ENCODE measurements around the gene PLOD1.
"Not testable (repeated sequence)": the region's sequence is repeated elsewhere in the genome, so short reads cannot be mapped to it uniquely, and the experiment has no call there.

Gene PLOD1

DNA sequence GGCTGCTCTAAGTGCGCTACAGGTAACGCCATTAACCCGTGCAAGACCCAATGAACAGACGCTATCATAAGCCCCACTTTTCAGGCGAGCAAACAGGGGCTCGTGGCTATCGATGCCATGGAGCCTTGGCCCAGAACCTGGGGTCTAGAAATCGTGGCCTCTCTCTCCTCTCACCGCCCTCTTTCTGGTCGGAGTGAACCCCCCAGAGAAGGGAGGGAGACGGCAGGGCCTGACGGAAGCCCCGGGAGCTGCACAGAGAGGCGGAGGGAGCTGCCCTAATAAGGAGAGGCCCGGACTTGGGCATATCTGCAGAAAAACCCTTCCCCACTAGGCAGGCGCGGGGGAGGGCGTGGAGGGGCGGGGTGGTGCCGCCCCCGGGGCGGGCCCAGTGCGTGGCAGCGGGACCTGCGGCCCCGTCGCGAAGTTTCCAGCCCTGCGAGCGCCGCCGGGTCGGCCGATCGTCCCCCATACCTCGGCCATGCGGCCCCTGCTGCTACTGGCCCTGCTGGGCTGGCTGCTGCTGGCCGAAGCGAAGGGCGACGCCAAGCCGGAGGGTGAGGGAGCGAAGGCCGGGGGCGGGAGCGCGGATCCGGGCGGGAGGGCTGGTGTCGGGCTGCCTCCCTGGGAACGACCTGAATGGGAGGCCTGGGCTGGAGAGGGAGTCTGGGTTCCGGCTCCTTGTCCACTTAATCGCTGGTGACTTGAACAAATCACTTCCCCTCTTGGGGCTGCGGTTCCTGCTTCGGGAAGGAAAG lies at the start of gene PLOD1:
Gene PLOD1 (plus strand): TSS at position 416 of the 755 bp plus-strand sequence. CDS start 63 bp downstream, at position 479.
- in situ Hi-C loops (cut with MboI; ENCODE audit: low sequenced_read_pairs), result no loop called here

- in situ Hi-C loops (cut with MboI; ENCODE audit: low sequenced_read_pairs), result no loop called here
These were observed 48.6 kb upstream of the PLOD1 start for GRCh38 chr1:11885916-11886315.

DNA sequence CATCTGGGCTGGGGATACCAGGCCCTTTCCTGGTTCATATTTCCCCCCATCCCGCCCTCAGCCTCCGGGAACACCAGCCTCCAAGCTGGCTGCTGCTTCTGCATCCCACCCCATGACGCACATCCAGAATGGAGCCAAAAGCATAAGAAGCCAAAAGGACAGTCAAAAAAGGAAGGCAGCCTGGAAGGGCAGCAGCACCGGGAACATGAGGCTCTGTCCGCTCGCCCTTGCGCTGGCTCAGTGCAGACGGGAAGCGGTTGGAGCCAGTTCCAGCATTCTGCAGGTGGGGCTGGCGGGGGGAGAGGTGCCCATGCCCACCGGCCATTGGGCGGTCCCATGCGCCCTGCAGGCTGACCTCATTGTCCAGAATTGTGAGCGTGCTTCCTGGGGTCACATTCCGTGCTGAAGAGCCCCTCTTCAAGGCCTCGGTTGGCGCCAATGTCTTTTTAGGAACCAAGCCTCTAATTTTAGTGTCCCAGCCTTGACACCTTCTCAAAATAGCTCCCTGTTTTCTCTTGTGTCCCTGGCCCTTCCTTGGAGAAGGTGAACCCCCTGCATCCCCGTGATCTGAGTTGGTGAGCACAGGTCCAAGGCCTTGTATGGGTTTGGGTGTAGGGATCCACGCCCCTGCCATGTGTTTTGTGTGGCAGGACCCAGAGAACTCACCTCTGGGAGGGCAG lies 47.4 kb upstream of the PLOD1 start:
- in situ Hi-C loops (cut with MboI; ENCODE audit: low sequenced_read_pairs), result no loop called here

DNA sequence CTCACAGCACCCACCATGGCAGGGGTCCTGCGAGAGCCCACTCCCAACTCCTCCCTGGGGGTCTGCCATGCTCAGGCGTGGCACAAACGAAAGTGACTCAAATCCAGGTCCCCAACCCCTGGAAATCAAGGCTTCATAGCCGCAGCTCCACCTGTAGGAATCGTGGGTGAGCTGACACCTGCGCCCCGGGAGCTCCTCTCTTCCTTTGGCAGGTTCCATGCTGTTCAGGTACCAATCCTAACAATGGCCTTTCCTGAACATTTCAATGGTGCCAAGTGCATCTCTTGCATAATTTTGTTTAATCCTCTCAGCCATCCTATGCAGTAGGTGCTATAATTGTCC lies 46.9 kb upstream of the PLOD1 start:
- in situ Hi-C loops (cut with MboI; ENCODE audit: low sequenced_read_pairs), result no loop called here

- in situ Hi-C loops (cut with MboI; ENCODE audit: low sequenced_read_pairs), result no loop called here
These were observed 46.2 kb upstream of the PLOD1 start for GRCh38 chr1:11888206-11888876.

DNA sequence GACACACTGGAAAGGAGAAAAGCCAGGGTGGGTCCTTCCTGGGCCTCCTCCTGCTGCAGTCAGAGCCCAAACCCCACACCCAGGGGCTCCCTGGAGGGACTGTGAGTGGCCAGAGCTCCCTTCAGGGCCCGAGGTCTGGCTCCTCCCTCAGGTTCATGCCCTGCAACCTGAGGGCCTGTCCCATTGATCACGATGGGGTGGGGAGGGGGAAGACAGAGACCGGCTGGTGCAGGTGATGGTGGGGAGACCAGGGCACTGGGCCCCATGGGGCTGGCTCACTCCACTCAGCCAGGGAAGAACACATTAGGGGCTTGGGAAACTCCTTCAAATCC lies 45.7 kb upstream of the PLOD1 start:
- in situ Hi-C loops (cut with MboI; ENCODE audit: low sequenced_read_pairs), result no loop called here

DNA sequence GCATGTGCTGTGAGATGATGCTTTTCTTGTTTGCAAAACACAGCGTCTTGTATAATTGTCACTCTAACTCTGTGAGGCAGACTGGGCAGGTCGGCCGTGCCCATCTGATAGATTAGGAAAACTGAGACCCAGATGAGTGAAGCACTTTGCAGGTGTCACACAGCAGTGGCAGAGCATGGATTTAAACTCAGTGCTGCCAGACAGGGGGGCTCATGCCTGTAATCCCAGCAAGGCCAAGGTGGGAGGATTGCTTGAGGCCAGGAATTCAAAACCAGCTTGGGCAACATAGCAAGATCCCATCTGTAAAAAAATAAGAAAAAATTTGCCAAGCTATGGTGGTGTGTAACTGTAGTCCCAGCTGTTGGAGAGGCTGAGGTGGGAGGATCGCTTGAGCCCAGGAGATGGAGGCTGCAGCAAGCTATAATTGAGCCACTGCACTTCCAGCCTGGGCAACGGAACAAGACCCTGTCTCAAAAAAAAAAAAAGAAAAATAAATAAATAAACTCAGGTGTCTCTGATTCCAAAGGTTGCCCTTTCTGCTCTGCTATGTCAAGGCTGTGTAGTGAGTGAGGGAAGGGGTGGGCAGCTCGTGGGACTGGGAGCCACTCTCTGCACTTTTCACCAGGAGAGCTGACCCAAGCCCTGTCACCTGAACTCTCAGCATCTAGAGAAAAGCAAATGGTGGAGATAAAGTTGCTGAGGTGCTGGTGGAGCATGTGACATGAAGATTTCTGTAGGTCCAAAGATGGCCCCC lies 42.9 kb upstream of the PLOD1 start:
- in situ Hi-C loops (cut with MboI; ENCODE audit: low sequenced_read_pairs), result loop anchor here (5.0 kb wide), 1 partner anchor 49 kb away; no protein-coding TSS in a partner anchor

DNA sequence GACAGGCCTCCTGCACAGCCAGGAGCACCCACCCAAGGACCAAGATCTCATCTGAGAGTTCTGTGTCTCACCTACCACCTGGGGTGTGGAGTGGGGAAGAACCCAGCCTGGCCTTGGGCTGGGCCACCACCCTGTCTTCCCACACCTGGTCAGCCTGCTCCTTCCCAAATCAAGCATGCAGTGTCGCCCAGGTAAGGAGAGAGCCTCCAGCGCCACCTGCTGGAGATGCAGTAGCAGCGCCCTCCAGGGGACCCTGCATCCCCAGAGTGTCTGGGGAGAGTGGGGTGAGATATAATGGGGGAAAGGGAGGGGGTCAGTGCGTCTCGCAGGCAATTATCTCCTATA lies 40.6 kb upstream of the PLOD1 start:
- in situ Hi-C loops (cut with MboI; ENCODE audit: low sequenced_read_pairs), result loop anchor here (5.0 kb wide), 1 partner anchor 52 kb away; no protein-coding TSS in a partner anchor

GRCh38 chr1:11894501-11894900 lies 40.0 kb upstream of the PLOD1 start:
- in situ Hi-C loops (cut with MboI; ENCODE audit: low sequenced_read_pairs), result loop anchor here (5.0 kb wide), 1 partner anchor 52 kb away; no protein-coding TSS in a partner anchor

DNA sequence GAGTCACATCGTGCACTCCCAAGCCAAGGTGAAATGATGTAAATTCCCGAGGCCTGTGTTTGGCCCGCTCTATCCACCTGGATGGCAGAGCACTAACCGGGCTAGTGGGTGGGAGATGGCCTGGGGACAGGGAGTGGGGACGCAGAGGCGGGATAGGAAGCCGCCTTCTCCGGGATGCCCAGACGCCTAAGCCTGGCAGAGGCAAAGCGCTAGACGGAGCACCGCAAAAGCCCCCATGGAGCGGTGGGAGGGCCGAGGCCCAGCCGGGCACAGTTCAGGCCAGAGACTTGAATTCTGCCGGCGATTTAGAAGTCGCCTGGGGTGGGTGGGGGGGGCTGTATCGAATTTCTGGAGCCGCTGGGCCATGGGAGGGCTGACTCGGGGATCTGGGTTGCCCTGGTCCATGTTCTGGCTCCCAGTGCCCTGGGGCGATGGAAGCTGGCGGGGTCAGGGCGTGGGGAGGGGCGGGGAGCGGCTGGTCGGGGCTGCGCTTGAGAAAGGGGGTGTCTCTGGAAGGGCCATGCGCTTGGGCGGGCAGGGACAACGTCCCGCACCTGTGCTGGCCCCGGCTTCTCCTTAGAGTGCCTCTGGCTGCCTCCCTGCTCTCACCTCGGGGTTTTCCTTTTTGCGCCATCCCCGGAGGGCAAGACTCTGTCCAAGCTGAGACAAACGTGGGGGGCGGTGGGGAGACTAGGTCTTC lies 36.3 kb upstream of the PLOD1 start:
- in situ Hi-C loops (cut with MboI; ENCODE audit: low sequenced_read_pairs), result no loop called here

- in situ Hi-C loops (cut with MboI; ENCODE audit: low sequenced_read_pairs), result no loop called here
These were observed 35.6 kb upstream of the PLOD1 start for GRCh38 chr1:11898831-11899467.

DNA sequence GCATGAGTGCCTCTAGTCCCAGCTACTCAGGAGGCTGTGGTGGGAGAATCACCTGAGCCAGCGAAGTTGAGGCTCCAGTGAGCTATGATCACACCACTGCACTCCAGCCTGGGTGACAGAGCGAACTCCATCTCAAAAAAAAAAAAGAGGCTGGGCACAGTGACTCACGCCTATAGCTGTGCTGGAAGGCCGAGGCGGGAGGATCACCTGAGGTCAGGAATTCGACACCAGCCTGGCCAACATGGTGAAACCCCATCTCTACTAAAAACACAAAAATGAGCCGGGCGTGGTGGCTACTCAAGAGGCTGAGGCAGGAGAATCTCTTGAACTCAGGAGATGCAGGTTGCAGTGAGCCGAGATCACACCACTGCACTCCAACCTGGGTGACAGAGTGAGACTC lies 33.1 kb upstream of the PLOD1 start:
- in situ Hi-C loops (cut with MboI; ENCODE audit: low sequenced_read_pairs), result not testable (repeated sequence)

DNA sequence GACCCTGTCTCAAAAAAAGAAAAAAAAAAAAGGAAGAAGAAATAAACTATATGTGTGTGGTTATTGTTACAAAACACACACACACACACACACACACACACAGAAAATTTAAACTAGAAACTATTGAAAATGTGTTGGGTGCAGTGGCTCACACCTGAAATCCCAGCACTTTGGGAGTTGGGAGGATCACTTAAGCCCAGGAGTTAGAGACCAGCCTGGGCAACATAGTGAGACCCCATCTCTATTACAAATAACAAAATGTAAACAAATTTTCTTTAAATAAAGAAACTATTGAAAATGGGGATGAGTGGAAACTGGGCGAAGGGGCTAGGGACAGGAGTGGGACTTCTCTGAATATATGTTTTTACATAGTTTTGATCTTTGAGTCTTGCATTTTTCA lies 31.3 kb upstream of the PLOD1 start:
- in situ Hi-C loops (cut with MboI; ENCODE audit: low sequenced_read_pairs), result no loop called here

DNA sequence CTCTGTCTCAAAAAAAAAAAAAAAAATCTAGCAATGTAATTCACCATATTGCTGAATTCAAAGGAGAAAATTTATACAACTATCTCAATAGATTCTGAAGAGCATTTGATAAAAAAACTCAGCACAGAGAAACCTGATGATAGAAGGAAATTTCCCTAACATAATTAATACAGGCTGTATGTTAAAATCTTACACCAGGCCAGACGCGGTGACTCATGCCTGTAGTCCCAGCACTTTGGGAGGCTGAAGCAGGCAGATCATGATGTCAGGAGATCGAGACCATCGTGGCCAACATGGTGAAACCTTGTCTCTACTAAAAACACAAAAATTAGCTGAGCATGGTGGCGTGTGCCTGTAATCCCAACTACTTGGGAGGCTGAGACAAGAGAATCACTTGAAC lies 30.4 kb upstream of the PLOD1 start:
- in situ Hi-C loops (cut with MboI; ENCODE audit: low sequenced_read_pairs), result not testable (repeated sequence)

- in situ Hi-C loops (cut with MboI; ENCODE audit: low sequenced_read_pairs), result no loop called here
These were observed 29.5 kb upstream of the PLOD1 start for GRCh38 chr1:11904978-11905377.

DNA sequence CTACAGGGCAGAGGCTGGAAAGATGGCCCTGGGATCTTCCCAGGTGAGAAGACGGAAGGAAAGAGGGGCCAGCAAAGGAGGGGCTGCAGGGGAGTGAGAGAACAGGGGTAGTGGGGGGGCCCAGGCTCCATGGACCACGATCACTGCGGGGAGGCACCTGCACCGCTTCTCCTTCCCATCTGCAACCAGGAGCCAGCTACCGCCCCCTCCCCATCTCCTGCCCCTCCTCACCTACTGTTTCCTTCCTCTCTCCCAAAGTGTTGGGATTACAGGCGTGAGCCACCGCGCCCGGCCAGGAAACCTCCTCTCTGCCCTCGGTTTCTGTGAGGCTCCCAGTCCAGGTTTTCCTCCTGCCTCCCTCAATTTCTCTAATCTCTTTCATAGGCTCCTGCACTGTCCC lies 27.6 kb upstream of the PLOD1 start:
- in situ Hi-C loops (cut with MboI; ENCODE audit: low sequenced_read_pairs), result no loop called here

GRCh38 chr1:11907275-11908094 lies 27.0 kb upstream of the PLOD1 start:
- in situ Hi-C loops (cut with MboI; ENCODE audit: low sequenced_read_pairs), result no loop called here

DNA sequence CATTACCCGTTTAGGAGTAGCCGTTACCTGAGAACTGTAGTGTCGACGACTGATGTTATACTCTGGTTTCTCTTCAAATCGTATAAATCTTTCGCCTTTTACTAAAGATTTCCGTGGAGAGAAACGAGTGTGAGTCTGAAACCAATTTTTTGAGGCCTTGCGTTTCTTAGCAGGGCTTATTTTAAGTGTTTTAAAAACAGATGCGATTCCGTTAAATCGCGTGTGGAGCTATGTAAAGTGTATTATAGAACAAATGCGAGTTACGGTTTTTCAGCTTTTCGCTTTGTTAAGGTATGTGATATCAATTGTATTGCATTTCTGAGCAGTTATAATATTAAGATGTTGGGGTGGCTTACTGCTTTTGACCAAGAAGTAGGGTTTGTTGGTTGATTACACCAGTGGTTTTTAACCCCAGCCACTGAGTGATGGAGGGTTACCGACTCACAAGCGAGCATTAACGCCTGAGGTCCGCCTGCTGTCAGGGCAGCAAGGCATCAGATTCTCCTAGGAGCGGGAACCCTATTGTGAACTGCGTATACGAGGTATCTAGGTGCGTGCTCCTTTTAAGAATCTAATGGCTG lies 26.3 kb upstream of the PLOD1 start:
- in situ Hi-C loops (cut with MboI; ENCODE audit: low sequenced_read_pairs), result no loop called here

- in situ Hi-C loops (cut with MboI; ENCODE audit: low sequenced_read_pairs), result not testable (repeated sequence)
These were observed 23.6 kb upstream of the PLOD1 start for GRCh38 chr1:11910914-11911228.

All from HL-60/S4 (cell line).